EH (cell line): Measurements from ENCODE around the gene TRIM62.
"Not testable (repeated sequence)": the region's sequence is repeated elsewhere in the genome, so short reads cannot be mapped to it uniquely, and the experiment has no call there.

ENCODE experiments used
- DNase-seq: peaks from one replicate; pipeline ENCODE4 v3.0.0-alpha.2; 2015; ENCODE audit warnings: low read depth

TRIM62 gene

DNA sequence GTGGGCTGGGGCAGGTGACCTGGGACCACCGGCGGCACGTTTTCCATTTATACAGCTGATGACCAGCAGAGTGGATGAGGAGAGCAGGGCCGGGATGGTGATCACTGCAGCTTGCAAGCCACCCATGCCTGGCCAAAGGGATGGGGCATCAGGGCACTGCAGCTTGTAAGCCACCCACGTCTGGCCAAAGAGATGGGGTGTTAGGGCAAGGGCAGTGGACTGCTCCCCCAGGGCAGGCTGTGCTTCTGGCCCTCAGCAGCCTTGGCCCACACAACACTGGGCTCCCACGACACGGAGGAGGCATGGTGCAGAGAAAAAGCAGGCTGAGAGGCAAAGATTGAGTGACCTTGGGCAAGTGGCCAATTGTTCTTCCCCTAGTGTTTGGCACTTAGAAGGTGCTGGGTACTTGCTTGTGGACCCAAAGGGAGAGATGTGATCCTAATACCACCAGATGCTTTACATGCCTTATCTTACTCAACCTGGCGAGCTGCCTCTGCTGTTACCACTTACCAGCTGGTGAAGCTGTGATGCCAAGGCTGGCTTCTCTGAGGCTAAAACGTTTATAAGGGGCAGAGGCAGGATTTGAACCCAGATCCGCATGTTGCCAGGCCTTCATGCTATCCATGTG lies 48.3 kb downstream of the TRIM62 start:
- DNase-seq = no peak

DNA sequence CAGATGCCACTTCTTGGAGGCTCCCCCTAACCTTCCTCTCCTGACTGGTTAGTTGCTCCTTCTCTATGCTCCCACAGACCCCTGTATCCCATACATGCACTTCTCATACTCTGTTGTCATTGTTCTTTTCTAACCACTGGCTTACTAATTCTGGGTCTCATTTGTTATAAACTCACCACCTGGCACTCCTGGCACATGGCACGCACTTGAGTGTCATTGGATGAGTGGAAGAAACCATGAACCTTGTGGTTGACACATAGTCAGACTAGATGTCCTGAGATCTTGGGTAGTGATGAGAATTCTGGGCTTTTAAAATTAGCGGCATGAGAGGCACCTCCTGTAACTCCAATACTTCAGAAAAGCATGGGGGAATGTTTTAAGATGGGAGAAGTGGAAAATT lies 49.3 kb downstream of the TRIM62 start:
- DNase-seq = no peak

DNA sequence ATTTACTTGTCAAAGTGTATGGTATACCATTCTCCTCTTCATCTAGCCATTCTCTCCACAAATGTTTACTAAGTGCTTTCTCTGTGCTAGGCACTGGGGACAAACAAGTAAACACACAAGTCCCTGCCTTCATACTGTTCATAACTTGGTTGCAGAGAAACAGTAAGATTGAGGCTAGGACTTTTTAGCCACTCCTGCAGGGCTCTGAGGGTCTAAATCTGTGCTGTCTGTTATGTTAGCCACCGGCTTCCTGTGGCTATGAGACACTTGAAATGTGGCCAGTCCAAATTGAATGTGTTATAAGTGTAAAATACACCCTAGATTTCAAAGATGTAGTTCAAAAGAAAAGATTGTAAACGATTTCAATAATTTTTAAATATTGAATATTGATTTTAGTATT lies 50.7 kb downstream of the TRIM62 start:
- DNase-seq = no peak

DNA sequence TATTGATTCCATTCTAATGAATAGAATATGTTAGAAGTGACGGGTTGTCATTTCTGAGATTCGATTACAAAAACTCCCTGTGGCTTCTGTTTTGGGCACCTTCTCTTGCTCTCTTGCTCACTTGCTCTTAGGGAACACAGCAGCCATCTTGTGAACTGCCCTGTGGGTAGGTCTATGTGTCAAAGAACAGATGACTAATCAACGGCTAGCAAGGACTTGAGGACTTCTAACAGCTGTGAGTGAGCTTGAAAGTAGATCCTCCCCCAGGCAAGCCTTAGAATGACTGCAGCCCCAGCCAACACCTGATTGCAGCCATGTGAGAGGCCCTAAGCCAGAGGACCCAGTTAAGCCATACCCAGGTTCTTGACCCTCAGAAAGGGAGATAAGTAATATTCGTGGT lies 51.5 kb downstream of the TRIM62 start:
- DNase-seq = peak; percentile 48

DNA sequence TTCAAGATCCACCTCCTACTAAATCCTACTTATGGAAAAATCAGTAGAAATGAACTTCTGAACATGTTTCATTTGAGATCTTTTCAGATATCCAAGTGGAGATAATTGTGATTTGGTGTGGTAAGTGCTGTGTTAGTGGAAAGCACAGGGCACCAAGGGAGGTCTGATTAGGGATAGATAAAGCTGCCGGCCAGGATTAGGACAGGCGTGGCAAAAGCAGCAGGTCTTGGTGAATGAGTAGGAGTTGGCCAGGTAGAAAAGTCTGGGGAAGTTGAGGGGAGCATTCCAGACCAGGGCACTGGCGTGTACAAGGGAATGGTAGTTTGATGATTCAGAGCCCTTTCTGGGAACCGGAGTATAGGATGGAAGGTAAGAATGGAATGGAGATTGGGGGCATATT lies 53.1 kb downstream of the TRIM62 start:
- DNase-seq = no peak

DNA sequence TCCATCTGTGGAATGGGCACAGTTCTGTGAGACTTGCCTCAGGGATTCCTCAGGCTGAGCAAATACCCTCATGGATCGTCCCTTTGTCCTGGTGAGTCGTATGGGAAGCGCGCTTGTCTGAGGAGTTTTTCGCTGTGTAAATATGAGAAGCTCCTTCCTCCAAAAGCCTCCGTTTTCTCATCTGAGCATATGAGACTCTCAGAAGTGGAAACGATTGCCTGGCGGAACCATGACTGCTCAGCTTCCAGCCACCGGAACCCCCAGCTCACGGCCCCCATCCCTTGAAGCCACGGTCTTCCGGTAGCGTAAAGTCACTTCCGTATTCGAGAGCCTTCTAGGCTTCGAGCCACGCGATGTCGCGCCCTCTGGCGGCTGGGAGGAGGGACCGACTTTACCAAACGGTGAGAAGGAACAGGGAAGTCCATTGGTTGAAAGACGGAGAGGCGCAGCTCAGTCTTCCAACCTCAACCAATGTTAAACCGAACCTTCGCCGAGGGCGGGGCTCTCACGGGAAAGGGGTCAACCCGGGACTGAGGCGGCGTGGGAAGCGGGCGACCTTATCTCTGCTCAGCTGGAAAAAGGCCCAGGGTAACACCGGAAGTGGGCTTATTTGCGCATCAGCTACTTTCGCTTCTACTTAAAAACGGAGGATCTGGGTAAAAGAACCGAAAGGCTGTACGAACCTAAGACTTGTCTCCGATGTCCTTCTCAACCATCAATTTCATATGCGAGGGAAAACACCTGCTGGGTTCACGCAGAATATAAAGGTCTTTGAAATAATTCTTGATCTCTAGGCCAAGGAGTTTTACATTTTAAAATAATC lies 54.6 kb downstream of the TRIM62 start:
- peak; percentile 99 for DNase-seq

DNA sequence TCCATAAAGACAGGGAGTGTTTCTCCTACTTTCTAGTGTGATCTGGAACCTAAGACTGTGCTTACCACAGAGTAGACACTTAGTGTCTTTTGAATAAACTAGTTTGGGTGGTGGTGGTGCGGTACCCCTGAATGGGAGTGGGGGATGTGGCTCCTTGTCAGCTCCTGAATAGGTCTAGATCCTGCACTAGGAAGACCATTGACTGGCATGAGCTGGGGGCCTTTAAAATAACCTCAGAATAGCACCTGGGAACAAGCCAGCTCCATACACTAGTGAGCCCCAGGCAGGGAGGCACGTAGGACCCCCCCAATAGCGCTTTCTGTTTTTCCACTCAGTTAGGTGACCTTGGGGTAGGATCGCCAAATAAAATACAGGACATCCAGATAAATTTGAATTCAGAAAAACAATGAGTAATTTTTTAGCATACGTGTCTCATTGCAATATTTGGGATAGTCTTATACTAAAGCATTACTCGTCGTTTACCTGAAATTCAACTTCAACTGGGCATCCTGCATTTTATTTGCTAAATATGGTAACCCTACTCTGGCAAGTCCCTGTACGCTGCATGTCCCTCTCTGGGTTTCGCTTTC lies 55.3 kb downstream of the TRIM62 start:
- no peak for DNase-seq

DNA sequence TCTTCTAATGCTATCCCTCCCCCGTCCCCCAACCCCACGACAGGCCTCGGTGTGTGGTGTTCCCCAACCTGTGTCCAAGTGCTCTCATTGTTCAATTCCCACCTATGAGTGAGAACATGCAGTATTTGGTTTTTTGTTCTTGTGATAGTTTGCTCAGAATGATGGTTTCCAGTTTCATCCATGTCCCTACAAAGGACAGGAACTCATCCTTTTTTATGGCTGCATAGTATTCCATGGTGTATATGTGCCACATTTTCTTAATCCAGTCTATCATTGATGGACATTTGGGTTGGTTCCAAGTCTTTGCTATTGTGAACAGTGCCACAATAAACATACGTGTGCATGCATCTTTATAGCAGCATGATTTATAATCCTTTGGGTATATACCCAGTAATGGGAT lies 57.2 kb downstream of the TRIM62 start:
- DNase-seq = not testable (repeated sequence)

DNA sequence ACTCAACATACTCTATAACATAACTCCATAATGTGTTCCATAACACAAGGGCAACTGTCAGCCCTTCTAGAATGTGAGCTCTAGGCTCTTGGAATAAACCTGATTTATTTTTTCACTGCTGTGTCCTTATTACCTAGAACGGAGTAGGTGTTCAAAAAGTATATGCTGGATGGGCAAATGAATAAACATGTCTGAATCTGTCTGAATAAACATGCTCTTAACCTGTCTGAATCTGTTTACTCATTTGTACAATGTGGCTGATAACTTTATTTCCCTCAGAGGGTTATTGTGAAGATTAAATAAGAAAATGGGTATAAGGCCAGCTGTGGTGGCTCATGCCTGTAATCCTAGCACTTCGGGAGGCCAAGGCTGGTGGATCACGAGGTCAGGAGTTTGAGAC lies 58.6 kb downstream of the TRIM62 start:
- no peak for DNase-seq

DNA sequence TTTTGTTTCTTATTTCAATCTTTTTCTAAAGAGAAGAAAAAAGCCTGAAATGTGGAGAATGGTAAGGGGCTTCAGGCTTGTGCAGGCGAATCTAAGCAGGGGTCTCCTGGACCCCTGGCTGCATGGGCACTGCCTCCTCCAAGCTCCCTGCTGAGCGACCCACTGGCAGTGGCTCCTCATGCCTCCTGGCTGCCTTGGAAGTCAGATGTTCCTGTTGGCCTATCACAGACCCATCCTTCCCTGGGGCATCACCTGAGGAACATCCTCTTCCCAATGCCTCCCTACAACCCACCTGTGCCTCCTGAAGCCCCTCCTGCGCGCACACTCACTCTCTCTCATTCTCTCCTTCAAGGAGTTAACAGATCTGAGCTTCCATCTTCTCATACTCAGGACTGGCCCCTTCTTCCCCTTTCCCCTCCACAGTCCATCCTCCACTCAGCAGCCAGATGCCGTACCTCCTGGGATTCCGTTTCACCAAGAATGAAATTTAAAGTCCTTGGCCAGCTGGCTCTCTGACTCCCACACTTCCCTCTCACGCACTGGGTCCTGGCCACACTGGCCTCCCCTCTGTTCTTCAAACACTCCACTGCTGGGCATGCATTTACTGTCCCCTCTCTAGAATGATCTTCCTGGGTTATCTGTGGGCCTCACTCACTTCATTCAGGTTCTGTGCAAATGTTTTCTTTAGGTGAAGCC lies 59.2 kb downstream of the TRIM62 start:
- DNase-seq = no peak

DNA sequence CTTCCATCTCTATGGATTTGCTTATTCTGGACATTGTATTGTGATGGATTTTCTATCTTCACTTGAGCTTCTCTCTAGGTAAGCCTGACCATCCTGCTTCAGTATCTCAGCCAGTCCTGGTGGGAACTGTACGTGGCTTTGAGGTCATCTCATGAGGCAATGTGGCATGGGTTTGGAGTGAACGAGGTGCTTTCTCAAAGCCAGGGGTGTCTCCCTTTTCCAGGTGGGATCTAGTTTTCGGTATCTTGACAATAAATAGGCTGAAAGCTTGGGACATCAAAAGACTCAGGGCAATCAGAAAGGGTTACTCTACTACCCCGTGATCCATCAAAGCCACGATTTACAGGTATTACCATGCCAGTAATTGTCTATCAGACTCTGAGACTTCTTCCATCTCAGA lies 60.1 kb downstream of the TRIM62 start:
- no peak for DNase-seq

DNA sequence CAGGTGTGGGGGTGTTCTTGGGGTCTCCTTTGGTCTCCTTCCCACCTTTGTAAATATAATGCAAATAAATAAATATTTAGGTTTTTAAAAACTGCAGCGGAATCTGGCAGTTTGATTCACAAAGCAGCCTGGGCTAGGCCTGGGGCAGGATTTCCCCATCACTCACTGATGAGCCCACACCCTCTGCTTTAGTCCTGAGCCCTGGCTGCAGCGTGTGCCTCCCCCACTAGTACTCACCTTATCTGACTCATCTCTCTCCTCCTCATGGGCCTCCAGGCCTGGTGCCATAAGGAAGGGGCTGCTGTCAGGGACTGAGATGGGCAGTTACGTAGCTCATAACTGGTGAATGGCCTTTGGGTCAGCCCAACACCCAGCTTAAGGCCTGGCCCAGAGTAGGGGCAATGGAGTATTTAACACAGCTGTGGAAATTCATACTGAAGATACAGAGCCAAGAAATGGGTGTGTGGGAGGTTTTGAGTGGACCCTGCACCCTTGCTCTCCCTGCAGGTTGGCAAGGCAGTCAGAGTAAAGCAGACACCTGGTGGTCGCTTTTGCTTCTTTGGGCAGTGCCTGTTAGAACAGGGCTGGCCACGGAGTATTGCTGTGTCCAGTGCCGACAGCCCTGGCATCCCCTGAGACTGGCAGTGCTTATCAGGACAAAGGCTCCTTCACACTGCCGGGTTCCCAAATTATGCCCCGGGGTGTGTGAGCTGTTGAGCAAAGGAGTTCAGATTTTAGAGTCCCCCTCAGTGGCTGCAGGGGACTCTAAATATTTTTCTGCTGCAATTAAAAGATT lies 61.2 kb downstream of the TRIM62 start:
- DNase-seq = no peak

DNA sequence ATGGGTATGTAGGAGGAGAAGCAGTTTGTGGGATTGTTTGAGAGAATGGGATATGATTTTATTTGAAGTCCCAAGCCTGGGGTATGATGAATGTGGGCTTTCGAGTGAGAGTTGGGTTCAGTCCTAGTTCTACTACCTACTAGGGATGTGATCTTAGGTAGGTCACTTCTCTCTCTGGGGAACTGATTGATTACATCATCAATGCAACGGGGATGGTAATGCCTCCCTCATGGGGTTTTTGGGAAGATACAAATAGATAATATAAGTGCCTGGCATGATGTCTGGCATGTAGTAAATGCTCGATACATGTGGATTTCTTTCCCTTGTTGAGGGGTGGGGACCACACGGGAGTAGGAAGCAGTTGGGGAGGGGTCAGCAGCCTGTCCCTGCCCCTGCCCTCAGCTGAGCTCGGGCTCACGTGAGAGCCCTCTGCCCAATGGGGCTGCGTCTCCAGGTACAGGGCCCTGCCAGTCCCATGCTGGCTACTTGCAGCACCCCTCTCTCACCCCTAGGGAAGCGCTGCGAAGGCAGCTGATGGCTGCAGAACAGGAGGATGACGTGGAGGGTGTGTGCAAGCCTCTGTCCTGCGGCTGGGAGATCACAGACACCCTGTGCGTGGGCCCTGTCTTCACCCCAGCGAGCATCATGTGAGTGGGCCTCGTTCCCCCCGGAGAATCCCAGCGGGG lies 62.2 kb downstream of the TRIM62 start:
- DNase-seq = no peak

DNA sequence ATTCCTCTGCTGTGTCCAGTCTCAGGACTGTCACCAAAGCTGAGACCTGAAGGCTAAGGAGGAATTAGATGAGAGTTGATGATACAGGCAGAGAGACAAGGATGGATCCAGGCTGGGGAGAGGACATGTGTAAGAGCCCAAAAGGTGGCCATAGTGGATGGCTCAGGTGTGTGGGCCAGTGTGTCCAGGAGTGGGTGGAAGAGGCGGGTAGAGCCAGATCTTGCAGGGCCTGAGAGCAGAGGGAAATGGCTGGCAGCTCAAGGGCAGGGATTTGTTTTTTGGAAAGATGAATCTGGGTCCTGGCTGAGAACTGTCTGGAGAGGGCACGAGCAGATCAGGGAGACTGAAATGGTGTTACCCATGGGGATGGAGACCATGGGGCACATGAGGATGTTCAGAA lies 62.8 kb downstream of the TRIM62 start:
- DNase-seq = no peak

DNA sequence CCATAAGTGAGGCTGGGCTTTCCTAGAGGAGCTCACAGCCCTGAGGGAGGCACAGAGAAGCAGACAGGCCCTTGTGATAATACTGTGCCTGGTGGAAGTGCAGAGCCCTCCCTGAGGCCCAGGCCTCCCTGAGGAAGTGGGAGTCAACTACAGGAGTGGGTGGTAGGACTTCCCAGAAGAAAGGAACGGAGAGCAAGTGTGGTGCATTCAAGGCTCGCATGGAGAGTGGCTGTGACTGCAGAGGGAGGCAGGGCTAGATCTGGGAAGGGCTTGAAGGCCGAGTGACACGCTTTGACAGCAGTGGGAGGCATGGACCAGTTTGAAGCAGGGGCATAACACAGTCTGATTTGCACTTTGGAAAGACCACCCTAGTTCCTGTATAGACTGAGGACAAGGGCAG lies 63.6 kb downstream of the TRIM62 start:
- no peak for DNase-seq

DNA sequence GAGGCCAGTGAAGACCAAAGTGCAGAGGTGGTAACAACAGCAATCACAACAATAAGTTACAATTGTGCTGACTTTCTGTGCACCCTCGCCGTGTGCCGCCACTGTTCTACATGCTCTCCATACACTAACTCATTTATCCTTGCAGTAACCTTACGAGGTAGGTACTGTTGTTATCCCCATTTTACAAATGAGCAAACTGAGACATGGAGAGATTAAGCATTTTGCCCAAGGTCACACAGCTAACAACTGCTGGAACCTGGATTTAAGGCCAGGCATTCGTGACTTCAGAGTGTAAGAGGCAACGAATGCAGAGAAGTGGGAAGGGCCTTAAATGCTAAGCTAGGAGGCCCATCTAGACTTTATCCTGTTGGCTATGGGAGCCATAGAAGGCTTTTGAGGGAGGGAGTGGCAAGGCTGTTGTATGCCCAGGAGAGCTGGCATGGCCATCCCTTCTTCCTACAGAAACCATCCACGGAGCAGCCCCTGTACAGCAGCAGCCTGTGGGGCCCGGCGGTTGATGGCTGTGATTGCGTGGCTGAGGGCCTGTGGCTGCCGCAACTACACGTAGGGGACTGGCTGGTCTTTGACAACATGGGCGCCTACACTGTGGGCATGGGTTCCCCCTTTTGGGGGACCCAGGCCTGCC lies 64.3 kb downstream of the TRIM62 start:
- no peak for DNase-seq

DNA sequence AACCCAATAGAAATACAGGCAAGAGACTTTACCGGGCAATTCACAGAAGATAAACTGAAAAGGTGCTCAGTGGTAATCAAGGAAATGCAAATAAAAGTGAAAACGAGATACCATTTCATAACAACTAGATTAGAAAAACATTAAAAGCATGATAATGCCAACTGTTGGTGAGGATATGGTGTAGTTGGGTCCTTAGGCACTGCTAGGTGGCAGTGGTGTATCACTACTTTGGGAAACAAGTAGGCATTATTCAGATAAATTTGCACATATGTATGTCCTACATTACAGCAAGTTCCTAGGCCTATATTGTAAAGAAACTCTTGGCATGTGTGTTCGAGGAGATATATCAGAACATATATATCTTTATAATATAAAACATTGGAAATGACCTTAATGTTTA lies 69.9 kb downstream of the TRIM62 start:
- DNase-seq = peak; percentile 54

DNA sequence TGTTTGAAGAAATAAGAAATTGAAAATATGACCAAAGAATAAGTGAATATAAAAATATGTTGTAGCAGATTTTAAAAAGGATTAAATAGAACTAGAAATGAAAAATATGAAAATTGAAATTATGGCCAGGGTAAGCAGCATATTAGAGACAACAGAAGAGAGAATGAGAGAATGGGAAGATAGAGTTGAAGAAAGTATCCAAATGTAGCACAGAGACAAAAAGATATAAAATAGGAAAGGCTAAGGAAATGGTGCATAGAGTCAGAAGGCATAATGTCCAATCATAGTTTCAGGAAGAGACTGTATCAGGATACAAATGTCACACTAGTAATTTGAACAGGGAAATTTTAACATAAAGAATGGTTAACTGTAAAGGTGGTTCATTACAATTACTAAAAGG lies 71.4 kb downstream of the TRIM62 start:
- DNase-seq = no peak

DNA sequence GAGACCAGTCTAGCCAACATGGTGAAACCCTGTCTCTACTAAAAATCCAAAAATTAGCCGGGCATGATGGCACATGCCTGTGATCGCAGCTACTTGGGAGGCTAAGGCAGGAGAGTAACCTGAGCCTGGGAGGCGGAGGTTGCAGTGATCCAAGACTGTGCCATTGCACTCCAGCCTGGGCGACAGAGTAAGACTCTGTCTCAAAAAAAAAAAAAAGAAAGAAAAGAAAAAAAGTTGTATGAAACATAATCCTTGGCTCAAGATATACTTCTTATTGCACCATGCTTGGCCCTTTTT lies 81.8 kb downstream of the TRIM62 start:
- DNase-seq = not testable (repeated sequence)

DNA sequence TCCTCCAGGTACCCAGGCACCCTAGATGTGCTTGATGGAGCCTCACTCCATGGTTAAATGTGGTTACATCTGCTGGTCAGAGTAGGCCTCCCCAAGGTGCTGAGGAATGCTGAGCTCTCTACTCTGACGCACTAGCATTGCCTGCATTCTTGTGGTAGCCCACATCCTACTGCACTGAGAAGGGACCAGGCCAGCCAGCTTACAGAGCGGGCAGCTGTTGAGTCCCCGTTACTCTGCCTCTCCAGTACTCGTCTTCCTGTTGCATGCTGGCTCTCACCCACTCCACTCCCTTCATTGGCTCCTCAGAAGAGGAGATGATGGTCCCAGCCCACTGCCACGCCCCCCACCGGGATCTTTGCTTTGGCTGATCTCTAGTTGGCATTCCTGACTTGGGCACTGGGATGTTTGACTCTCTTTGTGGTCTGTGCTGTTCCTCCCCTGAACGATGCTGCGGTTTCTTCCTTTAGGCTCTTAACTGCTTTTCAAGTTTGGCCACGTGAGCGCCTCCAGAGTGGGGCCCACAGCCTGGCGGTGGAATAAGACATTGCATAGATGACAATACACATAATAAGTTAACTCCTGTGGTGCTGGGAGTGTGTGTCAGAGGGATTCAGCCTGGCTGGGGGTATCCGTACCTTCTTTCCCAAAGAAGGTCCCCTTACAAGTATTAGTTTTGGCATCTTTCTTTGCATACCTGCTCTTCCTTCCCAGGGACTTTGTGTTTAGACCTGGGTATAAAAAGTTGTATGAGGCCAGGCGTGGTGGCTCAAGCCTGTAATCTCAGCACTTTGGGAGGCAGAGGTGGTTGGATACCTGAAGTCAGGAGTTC lies 82.3 kb downstream of the TRIM62 start:
- peak; percentile 100 for DNase-seq
